AG09319 (cell line): Measurements from ENCODE around the gene MAST2.

Experiments used
- DNase-seq: peaks from one replicate; pipeline ENCODE4 v3.0.0-alpha.2; 2010; ENCODE audit warnings: low read depth; ENCODE audit errors: extremely low read depth
- TF ChIP-seq, protein P1 (sequence below): IDR thresholded peaks from 2 replicates; pipeline ENCODE4 v1.5.1; 2011; ENCODE audit warnings: low read depth, mild to moderate bottlenecking, inconsistent platforms, low read length, moderate library complexity

MAST2 gene

DNA sequence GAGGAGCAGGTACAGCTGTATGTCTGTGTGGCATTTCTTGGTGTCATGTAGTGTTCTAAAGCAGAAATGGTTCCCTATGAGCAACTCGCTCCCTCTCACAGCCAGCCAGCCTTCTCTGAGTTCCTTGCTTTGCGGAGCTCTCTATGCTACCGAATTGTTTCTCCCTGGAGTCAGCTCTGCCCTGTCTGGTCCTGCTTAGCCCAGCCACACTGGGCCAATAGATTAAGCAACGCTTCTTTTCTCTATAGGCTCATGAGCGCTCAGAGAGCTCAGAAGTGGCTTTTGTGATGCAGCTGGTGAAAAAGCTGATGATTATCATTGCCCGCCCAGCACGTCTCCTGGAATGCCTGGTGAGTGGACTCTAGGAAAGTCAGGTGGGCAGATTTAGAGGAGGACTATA, 215.9 kb downstream of the MAST2 start:
- no peak for DNase-seq
- TF ChIP-seq, protein P1, sequence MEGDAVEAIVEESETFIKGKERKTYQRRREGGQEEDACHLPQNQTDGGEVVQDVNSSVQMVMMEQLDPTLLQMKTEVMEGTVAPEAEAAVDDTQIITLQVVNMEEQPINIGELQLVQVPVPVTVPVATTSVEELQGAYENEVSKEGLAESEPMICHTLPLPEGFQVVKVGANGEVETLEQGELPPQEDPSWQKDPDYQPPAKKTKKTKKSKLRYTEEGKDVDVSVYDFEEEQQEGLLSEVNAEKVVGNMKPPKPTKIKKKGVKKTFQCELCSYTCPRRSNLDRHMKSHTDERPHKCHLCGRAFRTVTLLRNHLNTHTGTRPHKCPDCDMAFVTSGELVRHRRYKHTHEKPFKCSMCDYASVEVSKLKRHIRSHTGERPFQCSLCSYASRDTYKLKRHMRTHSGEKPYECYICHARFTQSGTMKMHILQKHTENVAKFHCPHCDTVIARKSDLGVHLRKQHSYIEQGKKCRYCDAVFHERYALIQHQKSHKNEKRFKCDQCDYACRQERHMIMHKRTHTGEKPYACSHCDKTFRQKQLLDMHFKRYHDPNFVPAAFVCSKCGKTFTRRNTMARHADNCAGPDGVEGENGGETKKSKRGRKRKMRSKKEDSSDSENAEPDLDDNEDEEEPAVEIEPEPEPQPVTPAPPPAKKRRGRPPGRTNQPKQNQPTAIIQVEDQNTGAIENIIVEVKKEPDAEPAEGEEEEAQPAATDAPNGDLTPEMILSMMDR: no peak

DNA sequence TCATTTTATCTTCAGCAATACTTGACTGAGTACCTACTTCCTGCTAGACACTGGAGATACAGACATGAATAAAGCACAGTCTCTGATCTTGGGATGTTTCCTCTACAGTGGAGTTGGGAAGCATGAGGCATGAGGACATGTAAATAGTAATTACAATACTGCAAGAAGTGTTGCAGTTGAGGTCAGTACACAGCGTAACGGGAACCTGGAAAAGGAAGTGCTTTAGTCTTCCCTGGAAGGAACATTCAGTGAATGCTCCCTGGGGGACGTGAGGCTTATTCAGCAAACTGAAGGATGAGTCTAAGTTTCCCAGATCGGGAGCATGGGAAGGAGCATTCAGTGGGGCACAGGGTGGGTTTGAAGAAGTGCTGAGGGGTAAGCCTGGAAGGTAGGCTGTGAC, 216.6 kb downstream of the MAST2 start:
- TF ChIP-seq, protein P1: no peak

DNA sequence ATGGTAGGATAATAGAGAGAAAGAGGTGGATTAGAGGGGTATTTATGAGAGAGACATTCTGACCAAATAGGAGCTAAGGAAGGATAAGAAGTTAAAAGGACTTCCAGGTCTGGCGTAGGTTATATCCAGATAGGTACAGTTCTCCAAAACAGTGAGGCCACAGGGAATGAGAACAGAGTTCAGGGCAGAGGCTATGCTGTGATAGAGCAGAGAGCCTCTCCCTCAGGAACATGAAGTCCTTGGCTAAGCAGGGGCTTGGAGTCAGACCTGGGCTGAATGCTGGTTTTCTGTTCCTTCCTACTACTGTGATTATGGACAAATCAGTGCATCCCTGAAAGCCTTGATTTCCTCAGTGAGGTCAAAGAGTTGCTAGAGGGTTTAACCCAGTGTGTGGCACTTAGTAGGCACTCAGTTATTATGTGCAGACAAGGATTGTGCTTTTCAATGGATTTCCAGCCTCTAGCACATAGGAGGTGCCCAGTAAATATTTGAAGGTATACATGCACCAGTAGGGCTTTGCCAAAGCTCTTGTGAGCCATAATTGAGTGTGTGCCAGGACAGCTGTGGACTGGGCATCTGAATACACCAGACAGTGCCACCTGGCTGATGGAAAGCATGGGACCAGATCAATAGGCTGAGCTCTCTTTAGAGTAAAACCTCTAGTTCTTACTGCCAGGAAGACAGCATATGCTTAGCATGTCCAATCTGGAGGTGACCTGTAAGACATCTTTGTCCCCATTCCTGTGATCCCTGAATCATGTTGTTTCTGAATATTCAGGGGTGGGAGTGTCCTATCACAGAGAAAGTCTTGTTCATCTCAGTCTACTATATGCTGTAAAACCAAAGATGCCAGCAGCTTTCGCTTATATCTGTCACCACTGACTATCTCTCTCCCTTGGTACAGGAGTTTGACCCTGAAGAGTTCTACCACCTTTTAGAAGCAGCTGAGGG, 217.9 kb downstream of the MAST2 start:
- DNase-seq: no peak
- TF ChIP-seq, protein P1: no peak

More for the DNA sequence above, 216.6 kb downstream of the MAST2 start:
- no peak for DNase-seq

DNA sequence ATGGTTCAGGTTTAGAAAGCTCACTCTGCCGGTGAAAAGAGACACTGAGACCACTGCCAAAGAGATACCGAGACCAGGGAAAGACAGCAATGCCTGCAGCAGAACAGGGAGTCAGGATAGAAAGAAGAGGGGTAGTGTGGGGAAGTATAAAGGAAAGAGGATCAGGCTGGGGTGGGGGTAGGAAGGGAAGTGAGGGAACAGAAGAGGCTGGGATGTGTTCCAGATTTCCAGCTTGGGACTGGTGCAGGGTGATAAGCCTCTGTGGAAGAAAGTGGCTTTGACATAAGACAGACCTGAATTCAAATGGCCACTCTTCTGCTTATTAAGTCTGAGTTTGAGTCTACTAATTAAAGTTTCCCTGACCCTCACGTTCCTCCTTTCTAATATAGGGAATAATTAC, 223.1 kb downstream of the MAST2 start:
- TF ChIP-seq, protein P1: no peak
- DNase-seq: no peak

DNA sequence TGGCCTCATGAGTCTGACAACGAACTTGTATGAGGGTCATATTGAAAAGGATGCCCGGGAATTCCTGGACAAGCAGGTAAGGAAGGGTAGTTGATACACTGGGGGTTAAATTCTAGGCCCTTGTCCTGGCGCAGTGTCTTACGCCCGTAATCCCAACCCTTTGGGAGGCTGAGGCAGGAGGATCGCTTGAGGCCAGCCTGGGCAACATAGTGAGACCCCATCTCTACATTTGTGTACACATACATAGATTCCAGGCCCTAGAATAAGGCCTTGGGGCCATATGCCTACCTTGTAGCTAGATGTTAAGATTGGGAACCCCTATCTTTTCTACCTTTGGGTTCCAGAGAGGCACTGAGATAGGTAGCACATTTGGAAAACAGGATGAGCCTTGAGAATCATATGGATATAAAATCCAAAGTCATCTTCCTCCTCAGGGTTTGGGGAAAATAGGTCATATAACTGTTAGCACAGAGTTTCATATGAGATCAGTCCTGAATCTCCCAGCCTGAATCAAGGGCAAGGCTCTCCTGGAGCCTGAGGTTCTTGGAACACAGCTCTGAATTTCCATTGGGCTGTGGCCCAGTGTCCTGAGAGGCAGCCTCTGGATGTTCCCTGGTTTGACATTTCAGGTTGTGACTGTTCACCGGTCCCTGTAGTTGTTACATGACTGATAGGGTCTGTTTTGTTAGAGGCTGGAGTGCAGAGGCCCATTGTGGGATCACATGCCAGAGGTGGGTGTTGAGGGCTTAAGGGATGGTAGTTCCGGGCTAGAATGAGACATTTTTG, 224.6 kb downstream of the MAST2 start:
- TF ChIP-seq, protein P1: no peak
- DNase-seq: no peak

DNA sequence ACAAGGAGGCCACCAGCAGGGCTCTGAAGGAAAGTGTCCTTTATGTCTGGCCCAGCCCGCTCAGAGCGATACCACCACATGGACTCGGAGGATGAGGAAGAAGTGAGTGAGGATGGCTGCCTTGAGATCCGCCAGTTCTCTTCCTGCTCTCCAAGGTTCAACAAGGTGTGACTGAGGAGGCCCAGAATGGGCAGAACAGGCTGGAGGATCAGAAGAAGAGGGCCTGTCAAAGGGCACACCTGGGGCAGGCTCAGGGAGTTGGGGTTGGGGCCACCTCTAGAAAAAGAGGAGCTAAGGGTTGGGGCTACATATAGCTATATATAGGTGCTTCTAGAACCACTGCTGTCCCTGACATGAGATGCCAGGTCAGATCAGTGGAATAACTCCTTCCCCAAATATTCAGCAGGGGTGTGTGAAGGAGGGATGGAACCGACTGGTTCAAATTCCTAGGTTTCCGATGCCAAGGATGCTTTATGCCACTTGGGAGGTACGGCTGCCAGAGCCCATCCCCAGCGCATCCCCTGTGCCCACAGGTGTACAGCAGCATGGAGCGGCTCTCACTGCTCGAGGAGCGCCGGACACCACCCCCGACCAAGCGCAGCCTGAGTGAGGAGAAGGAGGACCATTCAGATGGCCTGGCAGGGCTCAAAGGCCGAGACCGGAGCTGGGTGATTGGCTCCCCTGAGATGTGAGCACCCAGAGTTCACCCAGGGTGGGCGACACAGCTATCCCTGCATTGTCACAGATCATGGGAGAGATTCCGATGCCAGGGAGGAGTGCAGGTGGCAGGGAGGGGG, 226.9 kb downstream of the MAST2 start:
- TF ChIP-seq, protein P1: no peak
- DNase-seq: no peak
